HG03378 (cell line): Measurements from ENCODE around the gene ZCCHC14.
"Not testable (repeated sequence)": the region's sequence is repeated elsewhere in the genome, so short reads cannot be mapped to it uniquely, and the experiment has no call there.

ENCODE experiments used
- ATAC-seq: cut with Tn5 transposase; IDR thresholded peaks from one replicate; pipeline ENCODE4 v1.9.1; 2021; ENCODE audit warnings: mild to moderate bottlenecking, moderate library complexity; ENCODE audit not compliant: unreplicated experiment

ZCCHC14 gene

GRCh38 chr16:87525352-87525751 is 32.5 kb upstream of the ZCCHC14 start:
- no peak for ATAC-seq

- ATAC-seq = no peak
Observed at GRCh38 chr16:87524407-87524806, 31.6 kb upstream of the ZCCHC14 start.

GRCh38 chr16:87523605-87524004 is 30.8 kb upstream of the ZCCHC14 start:
- ATAC-seq = not testable (repeated sequence)

GRCh38 chr16:87521764-87522163 is 28.9 kb upstream of the ZCCHC14 start:
- ATAC-seq = not testable (repeated sequence)

- not testable (repeated sequence) for ATAC-seq
Observed at GRCh38 chr16:87519170-87519569, 26.3 kb upstream of the ZCCHC14 start.

GRCh38 chr16:87518430-87519051 is 25.7 kb upstream of the ZCCHC14 start:
- not testable (repeated sequence) for ATAC-seq

- not testable (repeated sequence) for ATAC-seq
Observed at GRCh38 chr16:87517610-87518429, 25.0 kb upstream of the ZCCHC14 start.

- no peak for ATAC-seq
Observed at GRCh38 chr16:87516361-87516760, 23.5 kb upstream of the ZCCHC14 start.

GRCh38 chr16:87515475-87516330 is 22.9 kb upstream of the ZCCHC14 start:
- no peak for ATAC-seq

- not testable (repeated sequence) for ATAC-seq
Observed at GRCh38 chr16:87509778-87510177, 17.0 kb upstream of the ZCCHC14 start.

GRCh38 chr16:87507351-87508069 is 14.7 kb upstream of the ZCCHC14 start:
- no peak for ATAC-seq

- ATAC-seq = no peak
Observed at GRCh38 chr16:87506423-87507350, 13.9 kb upstream of the ZCCHC14 start.

GRCh38 chr16:87505834-87506233 is 13.0 kb upstream of the ZCCHC14 start:
- no peak for ATAC-seq

GRCh38 chr16:87503232-87503937 is 10.6 kb upstream of the ZCCHC14 start:
- not testable (repeated sequence) for ATAC-seq

GRCh38 chr16:87502308-87502969 is 9.6 kb upstream of the ZCCHC14 start:
- no peak for ATAC-seq

- no peak for ATAC-seq
Observed at GRCh38 chr16:87501117-87501516, 8.3 kb upstream of the ZCCHC14 start.

- ATAC-seq = no peak
Observed at GRCh38 chr16:87499189-87499486, 6.3 kb upstream of the ZCCHC14 start.

GRCh38 chr16:87498324-87499188 is 5.7 kb upstream of the ZCCHC14 start:
- ATAC-seq = no peak
